AG09309 (cell line): ENCODE results near the gene KMO.

Source experiments
- DNase-seq: peaks from one replicate; pipeline ENCODE4 v3.0.0-alpha.2; 2010; ENCODE audit warnings: low read depth
- H3K4me3 ChIP-seq: 2 replicates; pipeline ENCODE4 v1.5.1; 2011; ENCODE audit warnings: mild to moderate bottlenecking, low read depth, low read length, moderate library complexity; ENCODE audit not compliant: control insufficient read depth
- TF ChIP-seq, protein P1 (sequence below): IDR thresholded peaks from 2 replicates; pipeline ENCODE4 v1.5.1; 2011; ENCODE audit warnings: mild to moderate bottlenecking, low read depth, low read length, inconsistent platforms; ENCODE audit not compliant: insufficient read depth, control insufficient read depth; ENCODE audit errors: missing control alignments

Gene KMO

DNA sequence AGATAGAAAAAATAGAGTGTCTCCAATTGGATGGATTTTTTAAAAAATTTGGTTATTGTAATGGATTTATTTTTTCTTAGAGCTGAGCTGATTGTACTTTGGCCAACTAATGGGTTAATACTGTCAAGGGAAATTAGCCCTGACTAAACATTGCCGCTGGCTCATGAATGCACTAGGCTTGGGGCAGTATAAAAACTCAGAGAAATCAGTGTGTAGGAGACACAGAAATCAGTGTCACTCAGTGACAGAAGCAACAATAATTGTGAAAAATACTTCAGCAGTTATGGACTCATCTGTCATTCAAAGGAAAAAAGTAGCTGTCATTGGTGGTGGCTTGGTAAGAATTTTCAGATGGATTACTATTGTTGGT lies at the start of gene KMO:
Gene KMO (plus strand): TSS at position 217 of the 370 bp plus-strand sequence. CDS start 67 bp downstream, at position 284.
- H3K4me3 ChIP-seq: peak within 1 kb of the TSS; percentile 44
- TF ChIP-seq, protein P1, sequence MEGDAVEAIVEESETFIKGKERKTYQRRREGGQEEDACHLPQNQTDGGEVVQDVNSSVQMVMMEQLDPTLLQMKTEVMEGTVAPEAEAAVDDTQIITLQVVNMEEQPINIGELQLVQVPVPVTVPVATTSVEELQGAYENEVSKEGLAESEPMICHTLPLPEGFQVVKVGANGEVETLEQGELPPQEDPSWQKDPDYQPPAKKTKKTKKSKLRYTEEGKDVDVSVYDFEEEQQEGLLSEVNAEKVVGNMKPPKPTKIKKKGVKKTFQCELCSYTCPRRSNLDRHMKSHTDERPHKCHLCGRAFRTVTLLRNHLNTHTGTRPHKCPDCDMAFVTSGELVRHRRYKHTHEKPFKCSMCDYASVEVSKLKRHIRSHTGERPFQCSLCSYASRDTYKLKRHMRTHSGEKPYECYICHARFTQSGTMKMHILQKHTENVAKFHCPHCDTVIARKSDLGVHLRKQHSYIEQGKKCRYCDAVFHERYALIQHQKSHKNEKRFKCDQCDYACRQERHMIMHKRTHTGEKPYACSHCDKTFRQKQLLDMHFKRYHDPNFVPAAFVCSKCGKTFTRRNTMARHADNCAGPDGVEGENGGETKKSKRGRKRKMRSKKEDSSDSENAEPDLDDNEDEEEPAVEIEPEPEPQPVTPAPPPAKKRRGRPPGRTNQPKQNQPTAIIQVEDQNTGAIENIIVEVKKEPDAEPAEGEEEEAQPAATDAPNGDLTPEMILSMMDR: no peak
- DNase-seq: no peak

DNA sequence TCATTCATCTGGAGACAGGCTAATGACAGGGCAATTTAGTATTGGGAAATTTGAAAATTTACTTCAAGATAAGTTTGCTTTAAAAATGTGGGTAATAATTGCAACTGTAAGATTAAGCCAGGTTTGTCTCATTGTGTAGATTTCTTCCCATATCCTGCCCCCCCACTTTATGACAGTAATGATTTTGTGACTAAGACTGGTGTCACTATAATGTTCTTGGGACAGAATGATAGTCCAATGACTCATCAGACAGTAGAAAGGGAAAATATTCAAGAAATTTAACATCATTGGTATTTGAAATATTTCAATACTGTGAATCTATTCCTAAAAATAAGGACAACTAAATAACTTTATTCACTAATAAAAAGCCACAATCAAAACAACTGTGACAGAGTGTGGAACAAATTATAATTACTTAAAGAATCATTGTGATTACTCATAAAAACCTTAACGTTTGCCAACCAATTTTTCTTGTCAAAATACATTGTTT lies 49.4 kb upstream of the KMO start:
- TF ChIP-seq, protein P1: no peak
- peak; percentile 50 for DNase-seq
- no peak overlapping the region for H3K4me3 ChIP-seq

DNA sequence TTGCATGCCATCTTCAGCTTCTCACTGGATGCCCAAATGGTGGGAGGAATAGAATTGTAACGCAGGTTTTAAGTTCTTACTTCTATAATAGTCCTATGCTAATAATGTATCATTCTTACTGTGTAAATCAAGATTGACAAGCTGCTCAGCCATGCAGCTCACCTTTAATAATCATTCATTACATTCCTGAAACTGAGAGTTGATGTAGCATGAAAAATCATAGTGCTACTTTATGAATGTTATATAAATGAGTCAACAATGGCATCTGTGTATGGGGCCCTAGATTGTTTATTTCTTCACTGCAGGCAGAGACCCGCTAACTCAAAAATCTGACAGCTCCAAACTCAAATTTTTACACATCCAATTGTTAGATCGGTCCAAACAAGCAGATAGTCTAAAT lies 47.0 kb upstream of the KMO start:
- TF ChIP-seq, protein P1: no peak
- no peak for DNase-seq
- no peak overlapping the region for H3K4me3 ChIP-seq

DNA sequence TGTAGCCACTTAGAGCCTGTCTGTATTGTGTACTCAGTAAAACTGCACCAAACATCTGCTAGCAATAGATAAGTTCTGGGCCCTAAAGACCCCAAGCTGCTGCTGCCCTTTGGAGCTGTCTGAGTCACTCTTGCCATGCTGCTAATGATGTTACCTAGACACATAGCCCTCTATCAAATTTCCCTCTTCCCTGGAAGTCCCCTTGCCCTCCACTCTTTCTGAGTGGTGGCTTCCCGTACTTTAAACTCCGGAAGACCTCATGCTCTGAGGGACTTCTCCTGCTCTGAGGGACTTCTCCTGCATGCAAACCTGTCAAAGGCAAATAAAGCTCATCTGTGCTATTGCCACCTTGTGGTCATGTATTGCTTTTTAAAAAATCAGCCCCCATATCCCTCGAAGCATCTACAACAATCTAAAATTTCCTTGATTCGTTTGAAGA lies 46.6 kb upstream of the KMO start:
- DNase-seq: no peak
- H3K4me3 ChIP-seq: no peak overlapping the region
- TF ChIP-seq, protein P1: peak; percentile 48

DNA sequence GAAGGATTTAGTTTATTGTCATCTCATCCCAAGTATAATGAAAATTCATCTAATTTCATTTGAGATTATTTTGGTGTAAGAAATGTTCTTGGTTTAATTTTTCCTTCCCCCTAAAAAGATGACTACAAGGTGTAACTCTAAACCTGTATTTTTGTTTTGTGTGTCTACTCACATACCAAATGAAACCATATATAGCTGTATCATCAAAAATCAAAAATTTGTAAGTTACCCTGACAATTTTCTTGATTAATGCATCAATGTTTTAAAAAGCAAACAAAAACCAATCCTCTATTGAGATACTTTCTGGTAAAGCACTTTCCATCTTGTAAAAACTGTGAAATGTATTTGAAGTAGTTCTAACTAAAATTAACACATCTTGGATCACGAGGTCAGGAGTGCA lies 43.4 kb upstream of the KMO start:
- no peak for DNase-seq
- TF ChIP-seq, protein P1: no peak
- H3K4me3 ChIP-seq: no peak overlapping the region

DNA sequence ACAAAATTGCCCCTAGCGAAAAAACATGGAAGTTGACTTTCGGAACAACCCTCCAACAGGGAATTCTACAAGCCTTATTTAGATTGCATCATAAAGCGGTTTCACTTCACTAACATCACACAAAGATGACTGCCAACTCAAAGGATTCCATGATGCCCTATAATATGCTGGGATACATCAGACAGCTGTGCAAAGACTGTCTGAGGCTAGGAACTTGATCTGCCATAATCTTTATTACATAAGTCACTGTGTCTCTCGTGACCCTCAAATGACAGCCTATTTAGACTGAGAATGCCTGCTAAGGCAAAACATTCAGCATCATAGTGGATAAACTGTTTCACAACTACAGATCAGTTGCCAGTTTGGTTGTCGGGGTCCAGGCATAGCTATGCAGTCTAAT lies 36.4 kb upstream of the KMO start:
- DNase-seq: no peak
- TF ChIP-seq, protein P1: no peak

DNA sequence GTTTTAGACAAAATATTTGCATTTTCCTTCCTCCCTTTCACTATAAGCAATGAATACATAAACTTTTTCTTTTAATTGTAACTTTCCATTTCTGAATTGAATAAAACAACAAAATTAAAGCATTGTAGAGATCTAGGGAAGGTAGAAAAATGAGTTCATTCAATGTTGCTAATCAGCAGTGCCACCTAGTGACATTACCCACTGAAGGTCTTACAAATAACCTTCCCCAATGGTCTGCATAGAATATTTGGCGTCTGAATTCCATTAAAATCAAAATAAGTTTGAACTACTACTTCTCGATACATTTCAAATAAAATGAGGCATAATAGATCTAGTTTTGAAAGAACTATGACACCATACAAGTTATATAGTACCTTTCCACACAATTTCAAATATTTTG lies 32.3 kb upstream of the KMO start:
- TF ChIP-seq, protein P1: peak; percentile 56
- DNase-seq: no peak
- H3K4me3 ChIP-seq: no peak overlapping the region

More for the DNA sequence above, 36.4 kb upstream of the KMO start:
- no peak overlapping the region for H3K4me3 ChIP-seq
